Thyroid gland (tissue), 4 donors: ENCODE results near the gene VPS26B.

Source experiments
- CTCF ChIP-seq, 6 experiments: fragments of 200-600 bp in 3 of 6; fragments of 450-650 bp in 3 of 6; sonication (generic) in 3 of 6; IDR thresholded peaks; one replicate each; pipeline ENCODE4 v1.5.1; 2016 to 2019; ENCODE audit warnings: antibody characterized with exemption in 6 of 6, mild to moderate bottlenecking in 2 of 6, inconsistent platforms in 1 of 6, moderate library complexity in 1 of 6
- POLR2A ChIP-seq, 2 donors: fragments of 450-650 bp; IDR thresholded peaks; one replicate each; pipeline ENCODE4 v1.6.1; 2017; ENCODE audit warnings: antibody characterized with exemption in 2 of 2, mild to moderate bottlenecking in 2 of 2, moderate library complexity in 1 of 2

- TF ChIP-seq POLR2A (IDR thresholded peaks at IDR 0.05) (no peak), CTCF (IDR thresholded peaks at IDR 0.05) (no peak)
These were observed 21.6 kb downstream of the VPS26B start for GRCh38 chr11:134246100-134246499.
